Smooth muscle cell (in vitro differentiated cells): ENCODE measurements around the gene PRKCE. TPM values are rescaled to one million over a fixed set of nuclear protein-coding genes. Genes with fewer than 3 reads are reported as not detected.

Source experiments
- DNase-seq: peaks from one replicate; lab custom pipeline; 2025; ENCODE audit not compliant: unreplicated experiment; lab: John Stamatoyannopoulos, UW
- H2AFZ ChIP-seq: fragments of 200-600 bp; sonication (generic); 2 replicates; pipeline ENCODE4 v1.6.0; 2016; ENCODE audit warnings: antibody characterized with exemption, low read depth, mild to moderate bottlenecking
- H3F3A ChIP-seq: fragments of 200-600 bp; sonication (generic); 2 replicates; pipeline ENCODE4 v1.6.0; 2017; ENCODE audit warnings: antibody characterized with exemption, low read depth
- H3K27ac ChIP-seq: fragments of 200-600 bp; sonication (generic); 2 replicates; pipeline ENCODE4 v1.5.1; 2016; ENCODE audit warnings: low read depth, mild to moderate bottlenecking
- H3K27me3 ChIP-seq: fragments of 200-600 bp; sonication (generic); 2 replicates; pipeline ENCODE4 v1.6.1; 2016; ENCODE audit warnings: low read depth, mild to moderate bottlenecking
- H3K36me3 ChIP-seq: fragments of 200-600 bp; sonication (generic); 2 replicates; pipeline ENCODE4 v1.5.1; 2016; ENCODE audit warnings: low read depth
- H3K4me1 ChIP-seq: fragments of 200-600 bp; sonication (generic); 2 replicates; pipeline ENCODE4 v1.5.1; 2016; ENCODE audit warnings: low read depth
- H3K4me2 ChIP-seq: fragments of 200-600 bp; sonication (generic); 2 replicates; pipeline ENCODE4 v1.6.0; 2016; ENCODE audit warnings: mild to moderate bottlenecking
- H3K4me3 ChIP-seq: fragments of 200-600 bp; sonication (generic); 2 replicates; pipeline ENCODE4 v1.5.1; 2016; ENCODE audit warnings: mild to moderate bottlenecking
- H3K79me2 ChIP-seq: fragments of 200-600 bp; sonication (generic); 2 replicates; pipeline ENCODE4 v1.6.0; 2016; ENCODE audit warnings: low read depth, mild to moderate bottlenecking
- H3K9ac ChIP-seq: fragments of 200-600 bp; sonication (generic); 2 replicates; pipeline ENCODE4 v1.6.0; 2016; ENCODE audit warnings: low read depth
- H3K9me3 ChIP-seq: fragments of 200-600 bp; sonication (generic); replicated peaks from 2 replicates; pipeline ENCODE4 v1.5.1; 2016; ENCODE audit warnings: low read depth
- H4K20me1 ChIP-seq: fragments of 200-600 bp; sonication (generic); 2 replicates; pipeline ENCODE4 v1.6.0; 2016; ENCODE audit warnings: low read depth
- CTCF ChIP-seq: fragments of 200-600 bp; sonication (generic); IDR thresholded peaks from 2 replicates; pipeline ENCODE4 v1.5.1; 2017; ENCODE audit warnings: borderline replicate concordance, mild to moderate bottlenecking, antibody characterized with exemption; ENCODE audit not compliant: insufficient read depth, poor library complexity, severe bottlenecking
- WGBS: methylation state at CpG from one replicate; pipeline ENCODE4 v1.1.7; 2016; ENCODE audit warnings: low lambda C conversion rate; 5-methylcytosine and 5-hydroxymethylcytosine counted together
- polyA plus RNA-seq: library from polyadenylated mRNA; unstranded; fragments of >200 nt; fragmentation: Nextera tagmentation; extraction: Ambion mirVana; gene quantifications from 2 replicates; pipeline ENCODE4 v1.2.1, GENCODE V29; 2016
- total RNA-seq: library from RNA; depleted of rRNA; stranded (reverse); fragments of >200 nt; gene quantifications from 2 replicates; pipeline ENCODE4 v1.2.3, GENCODE V29; 2014

Gene PRKCE
- total and polyA plus RNA-seq, 2 experiments from 2014 or later, result 20.6 to 29.1 TPM

GRCh38 chr2:45809205-45809604 lies 157.7 kb downstream of the PRKCE start:
- peaks cover 40% of the 10 kb centered on the region for H3K79me2 ChIP-seq
- no peak for TF ChIP-seq CTCF

GRCh38 chr2:45812011-45812500 lies 160.6 kb downstream of the PRKCE start:
- DNase-seq, result no peak
- no peaks in the 10 kb centered on the region for H3K27me3 ChIP-seq
- TF ChIP-seq CTCF, result no peak
- 36% methylated on average over 3 of the region's 3 CpGs for WGBS
- no peak overlapping the region for H3K4me3 ChIP-seq
- H3K4me2 ChIP-seq, result peak overlapping the region; percentile 49
- no peaks in the 10 kb centered on the region for H3K36me3 ChIP-seq
- H2AFZ ChIP-seq, result no peak overlapping the region
- H3K9ac ChIP-seq, result no peak overlapping the region
- peaks cover 37% of the 10 kb centered on the region for H3K79me2 ChIP-seq
- peaks cover 10% of the 10 kb centered on the region for H3F3A ChIP-seq
- peaks cover 95% of the 10 kb centered on the region for H4K20me1 ChIP-seq
- no peaks in the 10 kb centered on the region for H3K9me3 ChIP-seq
- H3K27ac ChIP-seq, result peak overlapping the region; percentile 58
- peaks cover 25% of the 10 kb centered on the region for H3K4me1 ChIP-seq

More at GRCh38 chr2:45809205-45809604, 157.7 kb downstream of the PRKCE start:
- peaks cover 17% of the 10 kb centered on the region for H3K4me1 ChIP-seq
- no peak overlapping the region for H3K27ac ChIP-seq
- H3K36me3 ChIP-seq, result no peaks in the 10 kb centered on the region
- H3K27me3 ChIP-seq, result no peaks in the 10 kb centered on the region
- H3K9me3 ChIP-seq, result no peaks in the 10 kb centered on the region
- no peak for DNase-seq
- 91% methylated on average over 4 of the region's 4 CpGs for WGBS
- H3F3A ChIP-seq, result peaks cover 10% of the 10 kb centered on the region
- H3K9ac ChIP-seq, result no peak overlapping the region
- H3K4me3 ChIP-seq, result no peak overlapping the region
- H4K20me1 ChIP-seq, result peaks cover 100% of the 10 kb centered on the region
- no peak overlapping the region for H2AFZ ChIP-seq
- no peak overlapping the region for H3K4me2 ChIP-seq

- H3K27ac ChIP-seq, result peak overlapping the region; percentile 58
- peaks cover 90% of the 10 kb centered on the region for H4K20me1 ChIP-seq
- peak overlapping the region; percentile 49 for H3K4me2 ChIP-seq
- peaks cover 10% of the 10 kb centered on the region for H3F3A ChIP-seq
- H3K4me3 ChIP-seq, result no peak overlapping the region
- TF ChIP-seq CTCF, result no peak
- WGBS, result 26% methylated on average over 13 of the region's 13 CpGs
- DNase-seq, result no peak
- peaks cover 25% of the 10 kb centered on the region for H3K4me1 ChIP-seq
- H3K9me3 ChIP-seq, result no peaks in the 10 kb centered on the region
- no peak overlapping the region for H2AFZ ChIP-seq
- peaks cover 31% of the 10 kb centered on the region for H3K79me2 ChIP-seq
- H3K9ac ChIP-seq, result no peak overlapping the region
- H3K27me3 ChIP-seq, result no peaks in the 10 kb centered on the region
- H3K36me3 ChIP-seq, result no peaks in the 10 kb centered on the region
These were observed 161.8 kb downstream of the PRKCE start for GRCh38 chr2:45813003-45813941.
